ENCODE results near the gene LY86.

The LY86 gene

GRCh38 chr6:6570929-6571671 lies 17.4 kb upstream of the LY86 start:
- no peak for FAIRE-seq

GRCh38 chr6:6575143-6575542 lies 13.4 kb upstream of the LY86 start:
- FAIRE-seq, result no peak

GRCh38 chr6:6577735-6578134 lies 10.8 kb upstream of the LY86 start:
- FAIRE-seq, result no peak

- no peak for FAIRE-seq
Observed at GRCh38 chr6:6579281-6579680, 9.2 kb upstream of the LY86 start.

GRCh38 chr6:6580225-6580856 lies 8.2 kb upstream of the LY86 start:
- FAIRE-seq, result no peak

GRCh38 chr6:6581054-6581453 lies 7.5 kb upstream of the LY86 start:
- no peak for FAIRE-seq

GRCh38 chr6:6582131-6582530 lies 6.4 kb upstream of the LY86 start:
- no peak for FAIRE-seq

- FAIRE-seq, result no peak
Observed at GRCh38 chr6:6583836-6584235, 4.7 kb upstream of the LY86 start.

GRCh38 chr6:6584310-6585002 lies 4.1 kb upstream of the LY86 start:
- FAIRE-seq, result no peak

GRCh38 chr6:6585003-6585311 lies 3.6 kb upstream of the LY86 start:
- no peak for FAIRE-seq

- FAIRE-seq, result no peak
Observed at GRCh38 chr6:6586167-6586566, 2.4 kb upstream of the LY86 start.

GRCh38 chr6:6586671-6587526 lies 1.6 kb upstream of the LY86 start:
- no peak for FAIRE-seq

GRCh38 chr6:6587696-6588063 lies 840 bp upstream of the LY86 start:
- no peak for FAIRE-seq

GRCh38 chr6:6588924-6589709 lies 597 bp downstream of the LY86 start:
- FAIRE-seq, result no peak

GRCh38 chr6:6590530-6590929 lies 2.0 kb downstream of the LY86 start:
- no peak for FAIRE-seq

- no peak for FAIRE-seq
Observed at GRCh38 chr6:6591778-6592465, 3.4 kb downstream of the LY86 start.

- no peak for FAIRE-seq
Observed at GRCh38 chr6:6592826-6593475, 4.4 kb downstream of the LY86 start.

GRCh38 chr6:6593867-6594468 lies 5.4 kb downstream of the LY86 start:
- FAIRE-seq, result no peak

- FAIRE-seq, result no peak
Observed at GRCh38 chr6:6595025-6595424, 6.5 kb downstream of the LY86 start.

- FAIRE-seq, result no peak
Observed at GRCh38 chr6:6595952-6596351, 7.4 kb downstream of the LY86 start.

Data from G401.6 (cell line).